H9 (cell line): Measurements from ENCODE around the gene SERINC3. TPM values are rescaled to one million over a fixed set of nuclear protein-coding genes. Genes with fewer than 3 reads are reported as not detected.

Experiments used
- DNase-seq: peaks from one replicate; pipeline ENCODE4 v3.0.0-alpha.2; 2017
- H2AFZ ChIP-seq: one replicate; pipeline ENCODE4 v1.6.1; 2013; ENCODE audit warnings: mild to moderate bottlenecking, low read length, control low read depth, moderate library complexity
- H2AK5ac ChIP-seq: 2 replicates; pipeline ENCODE4 v1.6.1; 2013; ENCODE audit warnings: low read length, control low read depth, mixed read lengths; ENCODE audit not compliant: insufficient read length
- H2BK120ac ChIP-seq: one replicate; pipeline ENCODE4 v1.6.1; 2013; ENCODE audit warnings: low read depth, mild to moderate bottlenecking, low read length, control low read depth, inconsistent platforms; ENCODE audit not compliant: poor library complexity, severe bottlenecking
- H2BK12ac ChIP-seq: 2 replicates; pipeline ENCODE4 v1.6.1; 2013; ENCODE audit warnings: low read length, control low read depth, mixed read lengths, low read depth; ENCODE audit not compliant: insufficient read length
- H2BK15ac ChIP-seq: 2 replicates; pipeline ENCODE4 v1.6.1; 2013; ENCODE audit warnings: low read depth, low read length, control low read depth
- H2BK20ac ChIP-seq: one replicate; pipeline ENCODE4 v1.6.1; 2013; ENCODE audit warnings: low read depth, mild to moderate bottlenecking, low read length, control low read depth, inconsistent platforms; ENCODE audit not compliant: poor library complexity, severe bottlenecking
- H2BK5ac ChIP-seq: 2 replicates; pipeline ENCODE4 v1.6.1; 2013; ENCODE audit warnings: low read length, control low read depth, mixed read lengths; ENCODE audit not compliant: insufficient read length
- H3K14ac ChIP-seq: 2 replicates; pipeline ENCODE4 v1.6.1; 2013; ENCODE audit warnings: low read length, control low read depth; ENCODE audit not compliant: insufficient read depth
- H3K18ac ChIP-seq: 2 replicates; pipeline ENCODE4 v1.6.1; 2013; ENCODE audit warnings: low read depth, mild to moderate bottlenecking, mixed read lengths, low read length, control low read depth; ENCODE audit not compliant: insufficient read length
- H3K23ac ChIP-seq: 2 replicates; pipeline ENCODE4 v1.6.1; 2013; ENCODE audit warnings: low read length, control low read depth, mixed read lengths, low read depth; ENCODE audit not compliant: insufficient read length
- H3K23me2 ChIP-seq: 2 replicates; pipeline ENCODE4 v1.6.1; 2013; ENCODE audit warnings: low read depth, mild to moderate bottlenecking, mixed read lengths, low read length, control low read depth; ENCODE audit not compliant: insufficient read length, poor library complexity, severe bottlenecking
- H3K27ac ChIP-seq: 2 replicates; pipeline ENCODE4 v1.5.1; 2013; ENCODE audit warnings: low read length, control low read depth, mixed read lengths, low read depth; ENCODE audit not compliant: insufficient read length
- H3K27me3 ChIP-seq: 2 replicates; pipeline ENCODE4 v1.6.1; 2013; ENCODE audit warnings: low read length, control low read depth, inconsistent platforms; ENCODE audit not compliant: insufficient read depth
- H3K4ac ChIP-seq: 2 replicates; pipeline ENCODE4 v1.6.1; 2013; ENCODE audit warnings: low read depth, mild to moderate bottlenecking, control low read depth, inconsistent platforms, low read length, moderate library complexity
- H3K4me1 ChIP-seq: 2 replicates; pipeline ENCODE4 v1.6.1; 2013; ENCODE audit warnings: low read length, control low read depth, inconsistent platforms; ENCODE audit not compliant: insufficient read depth
- H3K4me2 ChIP-seq: 2 replicates; pipeline ENCODE4 v1.6.1; 2013; ENCODE audit warnings: low read length, control low read depth, mixed read lengths; ENCODE audit not compliant: insufficient read length, insufficient read depth
- H3K56ac ChIP-seq: 2 replicates; pipeline ENCODE4 v1.6.1; 2013; ENCODE audit warnings: low read depth, mild to moderate bottlenecking, mixed read lengths, low read length, control low read depth; ENCODE audit not compliant: insufficient read length
- H3K79me1 ChIP-seq: 2 replicates; pipeline ENCODE4 v1.6.1; 2013; ENCODE audit warnings: low read depth, mild to moderate bottlenecking, moderate library complexity, low read length, control low read depth, inconsistent platforms; ENCODE audit not compliant: insufficient read depth, poor library complexity, severe bottlenecking
- H3K79me2 ChIP-seq: 2 replicates; pipeline ENCODE4 v1.6.1; 2013; ENCODE audit warnings: low read length, control low read depth, inconsistent platforms; ENCODE audit not compliant: insufficient read depth
- H3K9ac ChIP-seq: 2 replicates; pipeline ENCODE4 v1.6.1; 2013; ENCODE audit warnings: low read length, control low read depth, mixed read lengths; ENCODE audit not compliant: insufficient read length; ENCODE audit errors: extremely low read depth
- H3K9me3 ChIP-seq: one replicate; pipeline ENCODE4 v1.6.1; 2013; ENCODE audit warnings: low read depth, low read length, inconsistent platforms; ENCODE audit not compliant: control insufficient read depth
- H3T11ph ChIP-seq: one replicate; pipeline ENCODE4 v1.6.1; 2013; ENCODE audit warnings: mild to moderate bottlenecking, low read length, control low read depth, inconsistent platforms
- H4K20me1 ChIP-seq: one replicate; pipeline ENCODE4 v1.6.1; 2013; ENCODE audit not compliant: control insufficient read depth, insufficient read length, insufficient read depth
- H4K5ac ChIP-seq: 2 replicates; pipeline ENCODE4 v1.6.1; 2013; ENCODE audit warnings: low read depth, mild to moderate bottlenecking, mixed read lengths, low read length, control low read depth; ENCODE audit not compliant: insufficient read length
- H4K8ac ChIP-seq: replicated peaks from 2 replicates; pipeline ENCODE4 v1.6.1; 2013; ENCODE audit warnings: low read length, control low read depth, mixed read lengths, low read depth; ENCODE audit not compliant: insufficient read length
- H4K91ac ChIP-seq: 2 replicates; pipeline ENCODE4 v1.6.1; 2013; ENCODE audit warnings: low read depth, mild to moderate bottlenecking, moderate library complexity, mixed read lengths, low read length, control low read depth; ENCODE audit not compliant: insufficient read length
- H3K27ac Mint-ChIP-seq, 3 experiments: 2 replicates in 2 of 3; 3 replicates in 1 of 3; pipeline ENCODE4 v1.8.0; 2020 to 2021; ENCODE audit warnings: mixed read lengths in 3 of 3, mild to moderate bottlenecking in 1 of 3, moderate library complexity in 1 of 3
- H3K27me3 Mint-ChIP-seq: 2 replicates; pipeline ENCODE4 v1.8.0; 2021; ENCODE audit warnings: low read depth, mild to moderate bottlenecking, moderate library complexity, mixed read lengths
- H3K36me3 Mint-ChIP-seq, 3 experiments: 2 replicates in 2 of 3; 3 replicates in 1 of 3; pipeline ENCODE4 v1.8.0; 2020 to 2021; ENCODE audit warnings: low read depth in 3 of 3, mixed read lengths in 3 of 3; ENCODE audit not compliant: insufficient read depth in 1 of 3
- H3K4me1 Mint-ChIP-seq, 2 experiments: 2 replicates each; pipeline ENCODE4 v1.8.0; 2020; ENCODE audit warnings: mixed read lengths in 2 of 2
- H3K4me3 Mint-ChIP-seq, 2 experiments: 2 replicates in 1 of 2; 3 replicates in 1 of 2; pipeline ENCODE4 v1.8.0; 2020 to 2021; ENCODE audit warnings: mild to moderate bottlenecking in 2 of 2, mixed read lengths in 2 of 2, moderate library complexity in 1 of 2
- H3K9me3 Mint-ChIP-seq, 2 experiments: 2 replicates in 1 of 2; 3 replicates in 1 of 2; pipeline ENCODE4 v1.8.0; 2020; ENCODE audit warnings: mild to moderate bottlenecking in 2 of 2, mixed read lengths in 2 of 2, moderate library complexity in 1 of 2
- CTCF ChIP-seq: fragments of 200-600 bp; sonication (generic); conservative IDR thresholded peaks from 3 replicates; pipeline ENCODE4 v1.8.0; 2021; ENCODE audit warnings: antibody characterized with exemption, mild to moderate bottlenecking
- WGBS: extraction: QIAGEN DNeasy Blood & Tissue Kit; methylation state at CpG from one replicate; pipeline ENCODE4 v1.1.7; 2013; ENCODE audit warnings: missing lambda C conversion rate, low lambda C conversion rate, mixed read lengths; ENCODE audit not compliant: insufficient read length; ENCODE audit errors: extremely low coverage; 5-methylcytosine and 5-hydroxymethylcytosine counted together
- total RNA-seq: library from RNA; stranded (reverse); gene quantifications from 2 replicates; pipeline ENCODE4 v1.2.1, GENCODE V29; 2021

Gene SERINC3
- total RNA-seq, 1 experiment from 2014 or later: 41.5 TPM

- no peak overlapping the region for H3K18ac ChIP-seq
- no peak overlapping the region for H2AK5ac ChIP-seq
- no peak overlapping the region for H2BK15ac ChIP-seq
- Mint-ChIP-seq H3K27me3 (no peaks in the 10 kb centered on the region; the same call in 1 of the 2 replicates), H3K27ac (no peak overlapping the region), H3K4me3 (no peak overlapping the region), H3K9me3 (no peaks in the 10 kb centered on the region), H3K4me1 (peaks cover 2 to 3% of the 10 kb centered on the region in 2 experiments; a peak in 1 of 4 replicates), H3K36me3 (no peaks in the 10 kb centered on the region)
- no peak overlapping the region for H2BK20ac ChIP-seq
- no peak overlapping the region for H4K5ac ChIP-seq
- no peaks in the 10 kb centered on the region for H3K79me1 ChIP-seq
- H3K9me3 ChIP-seq: no peaks in the 10 kb centered on the region
- no peak overlapping the region for H3K27ac ChIP-seq
- no peak overlapping the region for H3K4ac ChIP-seq
- no peak overlapping the region for H3K9ac ChIP-seq
- H3K4me2 ChIP-seq: no peak overlapping the region
- H3K27me3 ChIP-seq: no peaks in the 10 kb centered on the region
- H2AFZ ChIP-seq: no peak overlapping the region
- no CpG with 5 or more reads among the region's 8 CpGs for WGBS
- no peak overlapping the region for H2BK12ac ChIP-seq
- H4K20me1 ChIP-seq: no peaks in the 10 kb centered on the region
- no peaks in the 10 kb centered on the region for H3K23me2 ChIP-seq
- no peak overlapping the region for H2BK5ac ChIP-seq
- H3T11ph ChIP-seq: no peak overlapping the region
- H2BK120ac ChIP-seq: no peak overlapping the region
- H3K4me1 ChIP-seq: no peaks in the 10 kb centered on the region
- no peak for TF ChIP-seq CTCF
- DNase-seq: no peak
- no peak overlapping the region for H4K8ac ChIP-seq
- H3K79me2 ChIP-seq: 0 out of 2 replicates have a peak, but pooled peaks cover 5% of the 10 kb centered on the region
- H3K56ac ChIP-seq: no peak overlapping the region
- H3K14ac ChIP-seq: no peak overlapping the region
- no peak overlapping the region for H4K91ac ChIP-seq
- no peak overlapping the region for H3K23ac ChIP-seq
These were observed 25.5 kb upstream of the SERINC3 start for GRCh38 chr20:44547419-44547818.
